ENCODE data around the gene UNC5A.

The UNC5A gene

GRCh38 chr5:176802116-176802784, 8.1 kb upstream of the UNC5A start:
- DNase-seq: no peak

GRCh38 chr5:176803068-176803942, 7.1 kb upstream of the UNC5A start:
- peak; percentile 47 for DNase-seq

GRCh38 chr5:176803943-176804498, 6.3 kb upstream of the UNC5A start:
- DNase-seq: no peak

GRCh38 chr5:176806137-176806536, 4.2 kb upstream of the UNC5A start:
- DNase-seq: no peak

GRCh38 chr5:176809544-176810080, 747 bp upstream of the UNC5A start:
- DNase-seq: no peak

- no peak for DNase-seq
Measured at GRCh38 chr5:176810687-176811501, 535 bp downstream of the UNC5A start.

- no peak for DNase-seq
Measured at GRCh38 chr5:176812269-176813259, 2.2 kb downstream of the UNC5A start.

- DNase-seq: no peak
Measured at GRCh38 chr5:176813587-176814312, 3.4 kb downstream of the UNC5A start.

GRCh38 chr5:176814313-176814685, 3.9 kb downstream of the UNC5A start:
- no peak for DNase-seq

GRCh38 chr5:176814836-176815438, 4.6 kb downstream of the UNC5A start:
- no peak for DNase-seq

GRCh38 chr5:176816043-176816745, 5.8 kb downstream of the UNC5A start:
- peak; percentile 70 for DNase-seq

- peak; percentile 40 for DNase-seq
Measured at GRCh38 chr5:176816791-176817347, 6.5 kb downstream of the UNC5A start.

GRCh38 chr5:176817369-176817840, 7.0 kb downstream of the UNC5A start:
- DNase-seq: peak; percentile 34

- DNase-seq: no peak
Measured at GRCh38 chr5:176817841-176818377, 7.5 kb downstream of the UNC5A start.

GRCh38 chr5:176818391-176819098, 8.2 kb downstream of the UNC5A start:
- no peak for DNase-seq

GRCh38 chr5:176819476-176819875, 9.1 kb downstream of the UNC5A start:
- DNase-seq: no peak

- no peak for DNase-seq
Measured at GRCh38 chr5:176820937-176821336, 10.6 kb downstream of the UNC5A start.

- no peak for DNase-seq
Measured at GRCh38 chr5:176821441-176821840, 11.1 kb downstream of the UNC5A start.

Data from DMS79 (cell line).